Measurements from ENCODE around the gene CCSER1.
"Not testable (repeated sequence)": the region's sequence is repeated elsewhere in the genome, so short reads cannot be mapped to it uniquely, and the experiment has no call there.

The CCSER1 gene

GRCh38 chr4:90852237-90852636, 725.0 kb downstream of the CCSER1 start:
- DNase-seq = no peak

DNA sequence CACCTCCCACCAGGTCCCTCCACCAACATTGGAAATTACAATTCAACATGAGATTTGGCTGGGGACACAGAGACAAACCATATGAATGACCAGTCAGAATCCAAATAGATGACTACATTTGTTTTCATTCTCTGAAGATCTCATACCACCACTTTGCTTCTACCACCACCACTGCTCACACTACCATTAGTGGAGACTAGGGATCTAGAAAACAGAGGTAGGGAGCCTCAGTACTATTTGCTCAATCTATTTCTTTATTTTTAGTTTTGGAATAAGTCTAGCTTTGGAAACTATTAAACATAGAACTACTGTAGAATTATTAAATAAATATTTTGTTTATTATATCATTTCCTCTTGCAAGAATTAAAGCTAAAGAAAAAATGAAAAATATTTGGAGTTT, 727.9 kb downstream of the CCSER1 start:
- DNase-seq = no peak

GRCh38 chr4:90857081-90857820, 730.1 kb downstream of the CCSER1 start:
- no peak for DNase-seq

DNA sequence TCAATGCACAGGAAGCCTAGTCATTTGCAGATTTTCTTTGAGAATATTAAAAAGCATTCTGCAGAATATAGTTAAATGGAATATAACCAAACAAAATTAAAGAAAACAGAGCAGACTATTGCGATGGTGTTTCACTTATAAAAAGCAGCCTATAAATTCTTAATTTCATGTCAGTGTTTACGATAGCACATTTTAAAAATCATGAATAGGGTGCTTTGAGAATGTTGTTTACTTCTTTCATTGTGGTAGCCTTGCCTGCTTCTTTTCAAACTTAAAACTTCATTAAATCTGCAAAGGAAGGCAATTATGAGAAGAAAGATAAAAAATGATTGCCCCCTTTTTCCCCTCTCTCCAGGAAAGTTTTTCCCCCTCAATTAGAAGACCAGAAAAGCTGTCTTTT, 748.6 kb downstream of the CCSER1 start:
- DNase-seq = no peak

DNA sequence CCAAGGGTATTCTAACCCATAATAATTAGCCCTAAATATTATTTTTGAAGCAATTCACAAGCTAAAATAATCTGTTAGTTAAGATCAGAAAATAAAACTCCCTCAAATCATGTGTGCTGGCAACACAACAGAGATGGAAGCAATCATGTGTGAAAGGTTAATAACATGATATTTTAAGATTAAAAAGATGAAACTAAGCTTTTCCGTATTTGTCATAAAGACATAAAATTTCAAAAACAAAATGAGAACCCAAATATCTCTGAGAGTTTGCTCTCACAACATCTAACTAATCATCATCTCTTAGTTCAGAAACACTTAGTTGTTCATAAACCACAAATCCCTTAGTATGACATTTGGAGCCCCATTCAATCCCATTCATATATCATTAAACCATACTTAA, 749.1 kb downstream of the CCSER1 start:
- DNase-seq = no peak

- DNase-seq = no peak
These were observed 756.3 kb downstream of the CCSER1 start for GRCh38 chr4:90883519-90883918.

DNA sequence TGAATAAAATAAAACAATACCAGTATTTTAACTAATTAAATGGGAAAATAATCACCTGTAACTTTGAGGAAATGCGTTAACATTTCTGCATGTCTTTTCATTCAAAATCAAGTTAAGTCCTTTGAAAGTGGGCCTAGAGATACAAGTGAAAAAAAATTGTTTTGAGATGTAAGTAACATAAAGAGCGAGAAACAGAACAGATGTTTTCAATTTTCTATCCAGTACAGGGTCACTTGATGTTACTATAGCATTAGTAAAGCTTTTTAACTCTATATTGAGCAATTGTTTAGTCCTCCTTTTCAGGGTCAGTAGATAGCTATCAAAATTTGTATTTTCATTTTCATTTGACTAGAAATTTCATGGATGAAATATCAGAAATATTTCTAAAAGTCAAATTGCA, 761.4 kb downstream of the CCSER1 start:
- DNase-seq = no peak

DNA sequence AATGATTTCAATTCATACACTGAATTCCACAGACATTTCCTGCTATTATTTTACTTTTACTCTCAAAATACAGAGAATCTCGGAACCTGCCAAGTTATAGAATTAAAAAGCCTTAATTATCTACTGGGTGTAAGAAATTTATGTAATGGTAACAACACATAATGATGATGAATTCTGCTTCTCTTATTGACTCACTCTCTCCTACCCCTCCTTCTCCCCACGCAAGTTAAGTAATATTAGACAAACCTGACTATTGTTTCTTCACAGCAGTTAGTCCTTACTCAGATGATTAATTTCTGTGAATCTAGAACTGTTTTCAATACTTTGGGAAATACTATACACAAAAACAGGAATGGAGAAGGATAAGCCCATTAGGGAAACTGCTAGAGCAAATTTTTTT, 762.0 kb downstream of the CCSER1 start:
- no peak for DNase-seq

DNA sequence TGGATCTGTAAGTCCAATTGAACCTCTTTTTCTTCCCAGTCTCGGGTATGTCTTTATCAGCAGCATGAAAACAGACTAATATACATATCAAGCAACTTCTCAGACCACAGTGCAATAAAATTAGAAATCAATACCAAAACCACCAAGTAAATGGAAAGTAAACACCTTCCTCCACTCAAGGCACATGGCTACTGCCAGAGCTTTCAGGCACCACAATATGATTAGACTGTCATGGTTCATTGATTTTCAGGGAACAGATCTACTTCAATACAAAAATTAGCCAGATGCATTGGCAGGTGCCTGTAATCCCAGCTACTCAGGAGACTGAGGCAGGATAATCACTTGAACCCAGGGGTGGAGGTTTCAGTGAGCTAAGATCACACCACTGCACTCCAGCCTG, 776.2 kb downstream of the CCSER1 start:
- DNase-seq = not testable (repeated sequence)

- DNase-seq = no peak
These were observed 776.8 kb downstream of the CCSER1 start for GRCh38 chr4:90904021-90904420.

DNA sequence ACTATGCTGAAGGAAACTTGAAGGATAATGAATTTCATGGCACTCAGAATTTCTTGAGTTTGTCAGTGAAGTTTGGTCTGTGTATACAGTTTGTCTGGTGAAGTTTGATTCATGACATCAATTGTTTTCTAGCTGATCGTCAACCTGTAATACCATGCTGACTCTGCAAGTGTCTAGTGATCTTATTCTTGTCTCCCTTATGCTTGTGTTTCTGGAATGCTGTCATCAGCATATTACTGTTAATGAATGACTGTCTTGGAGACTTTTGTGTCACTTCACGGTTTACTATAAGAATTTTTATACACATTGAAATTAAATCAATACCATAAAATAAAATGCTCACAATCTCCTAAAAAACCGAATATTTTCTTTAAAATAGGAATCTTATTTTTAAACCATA, 779.0 kb downstream of the CCSER1 start:
- no peak for DNase-seq

GRCh38 chr4:90911724-90912434, 784.7 kb downstream of the CCSER1 start:
- DNase-seq = not testable (repeated sequence)

GRCh38 chr4:90922174-90922573, 795.0 kb downstream of the CCSER1 start:
- DNase-seq = no peak

DNA sequence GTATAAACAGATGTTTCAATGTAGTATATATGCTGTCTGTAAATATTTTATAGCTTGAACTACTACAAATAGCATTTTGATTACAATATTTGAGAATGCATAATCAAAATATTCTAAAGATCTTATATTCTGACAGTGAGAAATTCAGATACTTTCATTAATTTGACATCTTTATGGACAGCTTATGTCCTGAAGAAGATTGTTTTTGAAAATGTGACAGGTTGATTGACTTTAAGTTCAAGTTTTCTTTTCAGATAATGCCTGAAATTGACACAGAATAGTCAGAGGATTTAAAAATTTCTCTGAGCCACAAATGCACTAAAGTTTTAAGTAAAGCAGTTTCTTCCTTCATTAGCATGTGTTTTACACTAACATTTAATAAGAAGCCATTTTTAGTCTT, 799.8 kb downstream of the CCSER1 start:
- DNase-seq = no peak

DNA sequence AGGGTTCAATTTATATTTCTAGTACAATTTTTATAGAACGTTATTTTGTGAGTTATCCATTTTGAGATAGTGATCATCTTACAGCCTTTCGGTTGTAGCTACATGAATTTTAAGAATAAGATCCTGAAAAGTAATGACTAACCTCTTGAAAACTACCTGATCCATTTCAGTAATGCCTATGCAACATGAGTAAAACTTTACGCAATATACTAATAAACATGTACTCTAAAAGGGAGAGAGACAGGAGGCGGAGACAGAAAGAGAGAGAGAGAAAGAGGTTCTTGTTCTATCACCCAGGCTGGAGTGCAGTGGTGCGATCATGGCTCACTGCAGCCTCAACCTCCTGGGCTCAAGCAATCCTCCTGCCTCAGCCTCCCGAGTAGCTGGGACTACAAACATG, 816.1 kb downstream of the CCSER1 start:
- no peak for DNase-seq

- DNase-seq = no peak
These were observed 819.8 kb downstream of the CCSER1 start for GRCh38 chr4:90946945-90947344.

GRCh38 chr4:90950385-90950841, 823.2 kb downstream of the CCSER1 start:
- DNase-seq = no peak

DNA sequence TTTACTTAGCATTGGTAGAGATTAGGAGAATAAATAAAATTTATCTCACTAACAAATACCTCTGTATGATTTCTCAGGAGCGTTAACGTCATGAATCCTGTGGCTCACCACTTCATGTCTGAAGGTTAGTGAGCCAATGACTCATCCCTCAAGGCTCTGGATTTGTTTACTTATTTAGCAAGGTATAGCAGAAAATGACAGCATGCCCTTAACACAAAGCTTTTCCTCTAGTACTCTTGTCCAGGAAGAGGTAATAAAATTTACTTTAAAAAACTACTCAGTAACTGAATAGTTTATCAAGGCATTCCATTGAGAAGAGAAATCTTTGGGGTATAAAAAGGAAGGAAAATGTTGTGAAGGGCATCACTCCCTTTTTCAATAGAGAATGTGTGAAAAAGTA, 823.8 kb downstream of the CCSER1 start:
- DNase-seq = no peak

GRCh38 chr4:90958256-90958895, 831.2 kb downstream of the CCSER1 start:
- DNase-seq = no peak

DNA sequence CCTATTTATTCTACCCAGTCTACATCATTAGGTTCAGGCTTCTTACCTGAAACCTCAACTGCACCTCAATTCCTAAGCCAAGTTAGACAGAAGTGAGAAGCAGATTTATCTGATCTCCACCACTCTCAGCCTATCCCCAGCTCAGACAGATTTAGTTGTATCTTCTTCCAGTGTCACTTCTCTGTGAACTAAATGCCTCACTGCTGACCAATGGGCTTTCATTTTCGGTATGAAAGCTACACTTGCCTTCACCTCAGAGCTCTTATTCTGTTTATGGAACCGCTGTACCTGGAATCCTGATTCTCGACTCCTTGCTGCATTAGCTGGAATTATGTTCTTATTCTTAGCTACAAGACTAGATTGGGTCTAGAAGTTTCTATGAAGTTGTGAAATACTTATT, 833.2 kb downstream of the CCSER1 start:
- no peak for DNase-seq

GRCh38 chr4:90960840-90961239, 833.6 kb downstream of the CCSER1 start:
- no peak for DNase-seq

DNA sequence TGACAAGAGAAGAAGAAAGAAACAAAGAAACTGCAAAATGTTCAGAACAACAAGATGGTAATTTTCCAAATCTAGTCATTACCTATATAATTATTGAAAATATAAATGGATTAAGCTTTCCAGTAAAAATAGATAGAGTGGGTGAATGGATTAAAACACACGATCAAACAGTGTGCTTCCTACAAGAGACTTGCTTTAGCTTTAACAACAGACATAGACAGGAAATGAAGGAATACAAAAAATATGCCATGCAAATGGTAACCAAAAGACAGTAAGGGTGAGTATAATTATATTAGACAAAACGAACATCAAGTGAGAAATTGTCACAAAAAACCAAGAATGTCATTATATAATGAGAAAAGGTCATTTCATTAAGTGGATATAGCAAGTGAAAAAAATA, 842.8 kb downstream of the CCSER1 start:
- no peak for DNase-seq

DNA sequence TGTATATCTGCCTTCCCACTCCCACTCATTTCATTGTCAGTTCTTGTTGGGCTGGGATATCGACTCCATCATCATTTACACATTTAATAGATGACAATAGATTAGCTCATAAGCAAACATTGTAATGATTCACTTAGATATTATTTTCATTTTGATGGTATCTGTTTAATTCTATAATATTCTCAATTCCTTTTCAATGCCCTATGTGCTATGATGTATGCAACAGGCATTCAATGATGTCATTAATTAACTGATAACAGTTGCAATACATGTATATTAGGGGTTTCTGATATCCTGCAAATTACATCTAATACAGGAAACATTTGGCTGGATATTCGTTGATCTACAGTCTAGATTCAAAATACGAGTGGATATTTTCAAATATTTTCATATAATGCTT, 850.5 kb downstream of the CCSER1 start:
- no peak for DNase-seq

DNA sequence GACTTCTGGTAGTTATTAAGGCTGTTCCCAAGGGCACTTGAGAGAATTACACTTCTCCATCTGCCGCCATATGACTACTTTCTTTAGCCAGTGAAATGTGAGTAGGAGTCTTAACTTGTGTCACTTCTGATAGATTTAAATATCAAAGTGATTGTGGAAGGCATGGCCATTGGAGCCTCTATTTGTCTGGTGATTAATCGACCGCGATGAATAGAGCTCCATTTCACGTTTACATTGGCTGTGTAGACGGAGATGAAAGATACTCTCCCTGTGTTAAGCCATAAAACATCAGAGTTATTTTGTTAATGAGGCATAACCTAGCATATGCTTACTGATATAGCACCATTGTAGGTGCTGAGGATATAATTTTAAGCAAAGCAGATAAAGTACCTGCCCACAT, 852.4 kb downstream of the CCSER1 start:
- no peak for DNase-seq
